GM15510 (cell line): ENCODE measurements around the gene VASH2.
A peak's percentile ranks its signal among the peaks of the same experiment; 100 is the strongest.

ENCODE experiments used
- POLR2A ChIP-seq: IDR thresholded peaks from 3 replicates; pipeline ENCODE4 v1.6.1; 2011; ENCODE audit warnings: borderline replicate concordance; ENCODE audit not compliant: insufficient read length; ENCODE audit errors: extremely low read depth

Gene VASH2

DNA sequence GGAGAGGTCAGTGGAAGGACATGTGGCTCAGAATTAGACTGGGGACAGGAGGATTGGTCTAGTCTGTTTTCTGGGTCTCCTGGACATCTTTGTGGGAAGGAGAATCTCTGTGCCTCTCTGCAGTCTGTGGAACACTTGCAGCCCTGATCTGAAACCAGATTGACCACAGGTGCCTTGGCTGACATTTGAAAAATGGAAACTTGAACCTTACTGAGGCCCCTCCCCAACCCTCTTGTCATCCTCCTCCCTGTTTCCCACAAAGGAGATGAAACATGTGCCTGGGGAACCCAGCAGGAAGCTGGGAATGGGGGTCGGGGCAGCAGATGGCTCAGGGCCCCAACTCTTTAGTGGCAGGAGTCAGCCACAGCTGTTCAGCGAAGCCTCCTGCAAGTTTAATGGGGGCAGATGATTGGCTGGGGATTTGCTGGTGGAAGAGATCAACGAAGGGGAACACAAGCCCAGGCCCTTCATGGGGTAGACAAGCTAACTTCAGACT lies 18.1 kb downstream of the VASH2 start:
- TF ChIP-seq POLR2A, result no peak

DNA sequence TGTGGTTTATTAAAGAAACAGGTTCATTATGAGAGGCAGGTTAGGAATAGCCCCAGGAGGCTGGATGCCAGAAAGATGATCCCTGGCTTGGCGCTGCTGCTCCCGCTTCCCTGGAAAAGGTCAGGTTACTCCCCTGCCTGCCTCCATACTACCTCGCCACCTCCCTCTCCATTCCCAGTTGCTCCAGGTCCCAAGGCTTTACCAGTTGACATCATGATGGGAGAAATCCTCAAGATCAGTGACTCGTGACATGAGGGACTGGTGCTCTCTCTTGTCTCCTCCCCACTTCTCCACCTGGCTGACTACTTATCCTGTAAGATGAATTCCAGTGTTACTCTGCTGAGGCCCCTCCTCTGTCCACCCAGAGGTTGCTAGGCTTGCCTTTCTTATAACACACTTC lies 19.7 kb downstream of the VASH2 start:
- TF ChIP-seq POLR2A, result no peak

DNA sequence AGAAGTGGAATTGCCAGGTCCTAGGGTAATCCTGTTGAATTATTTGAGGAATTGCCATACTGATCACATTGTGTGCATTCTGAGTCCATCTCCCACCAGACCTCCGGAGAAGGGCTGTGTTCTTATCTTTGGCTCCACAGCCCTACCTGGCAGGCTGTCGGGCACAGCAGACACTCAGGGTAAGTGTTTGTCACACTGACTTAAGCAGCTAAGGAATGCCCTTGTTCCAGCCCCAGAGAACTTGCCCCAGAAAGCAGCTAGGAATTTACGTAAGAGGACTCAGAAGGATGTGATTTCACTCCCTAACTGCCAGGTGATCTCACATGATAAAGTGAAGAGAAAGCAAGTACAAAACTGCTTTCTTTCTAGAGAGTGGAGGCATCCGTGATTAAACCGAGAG lies 21.0 kb downstream of the VASH2 start:
- no peak for TF ChIP-seq POLR2A

DNA sequence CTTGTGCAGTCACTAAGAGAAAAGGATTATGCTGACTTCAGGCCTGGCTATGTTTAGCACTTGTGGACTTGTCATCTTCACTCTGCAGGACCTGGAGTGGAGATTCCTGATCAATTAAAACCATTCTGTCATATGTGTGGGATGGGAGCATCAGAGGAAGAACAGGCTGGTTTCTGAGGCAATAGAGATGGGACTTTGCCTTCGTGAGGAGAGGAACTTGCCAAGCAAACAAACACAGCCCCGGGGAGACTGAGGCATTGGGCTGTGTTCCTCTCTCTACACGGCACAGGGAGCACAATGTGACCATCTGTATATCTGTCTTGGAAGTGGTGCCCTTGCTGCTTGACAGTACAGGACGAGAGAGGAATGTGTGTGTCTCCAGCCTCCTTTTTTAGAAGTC lies 23.1 kb downstream of the VASH2 start:
- no peak for TF ChIP-seq POLR2A

DNA sequence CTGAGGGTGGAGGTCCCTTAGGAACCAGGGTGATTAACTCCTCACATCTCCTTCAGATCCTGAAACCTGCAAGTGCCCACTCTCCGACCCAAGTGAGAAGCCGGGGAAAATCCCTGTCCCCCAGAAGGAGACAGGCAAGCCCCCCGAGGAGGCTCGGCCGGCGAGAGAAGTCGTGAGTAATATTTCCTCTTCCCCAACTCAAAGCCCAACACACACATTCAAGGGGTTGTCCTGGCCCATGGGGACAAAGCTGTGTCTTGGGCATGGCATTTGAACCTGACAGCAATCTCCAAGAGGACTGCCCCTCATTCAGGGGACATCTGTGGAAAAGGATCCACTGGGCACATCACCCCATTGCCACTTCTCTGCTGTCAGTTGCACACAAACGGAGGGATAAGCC lies 23.6 kb downstream of the VASH2 start:
- no peak for TF ChIP-seq POLR2A

DNA sequence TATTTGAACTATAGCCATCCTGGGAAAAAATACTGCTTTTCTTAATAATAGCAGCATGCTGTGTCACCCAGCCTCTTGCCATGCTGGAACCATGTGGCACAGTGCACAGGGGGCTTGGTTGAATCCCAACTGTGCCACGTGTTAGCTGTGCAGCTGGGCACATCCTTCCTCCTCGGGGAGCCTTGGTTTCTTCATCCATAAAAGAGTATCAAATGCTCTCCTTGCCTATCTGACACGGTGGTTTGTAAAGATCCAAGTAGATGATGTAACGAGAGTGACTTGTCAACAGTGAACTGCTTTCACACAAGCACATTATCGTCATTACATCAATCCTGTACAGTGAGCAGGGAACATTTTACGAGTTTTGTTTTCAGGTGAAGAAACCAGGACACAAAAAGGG lies 24.4 kb downstream of the VASH2 start:
- no peak for TF ChIP-seq POLR2A

DNA sequence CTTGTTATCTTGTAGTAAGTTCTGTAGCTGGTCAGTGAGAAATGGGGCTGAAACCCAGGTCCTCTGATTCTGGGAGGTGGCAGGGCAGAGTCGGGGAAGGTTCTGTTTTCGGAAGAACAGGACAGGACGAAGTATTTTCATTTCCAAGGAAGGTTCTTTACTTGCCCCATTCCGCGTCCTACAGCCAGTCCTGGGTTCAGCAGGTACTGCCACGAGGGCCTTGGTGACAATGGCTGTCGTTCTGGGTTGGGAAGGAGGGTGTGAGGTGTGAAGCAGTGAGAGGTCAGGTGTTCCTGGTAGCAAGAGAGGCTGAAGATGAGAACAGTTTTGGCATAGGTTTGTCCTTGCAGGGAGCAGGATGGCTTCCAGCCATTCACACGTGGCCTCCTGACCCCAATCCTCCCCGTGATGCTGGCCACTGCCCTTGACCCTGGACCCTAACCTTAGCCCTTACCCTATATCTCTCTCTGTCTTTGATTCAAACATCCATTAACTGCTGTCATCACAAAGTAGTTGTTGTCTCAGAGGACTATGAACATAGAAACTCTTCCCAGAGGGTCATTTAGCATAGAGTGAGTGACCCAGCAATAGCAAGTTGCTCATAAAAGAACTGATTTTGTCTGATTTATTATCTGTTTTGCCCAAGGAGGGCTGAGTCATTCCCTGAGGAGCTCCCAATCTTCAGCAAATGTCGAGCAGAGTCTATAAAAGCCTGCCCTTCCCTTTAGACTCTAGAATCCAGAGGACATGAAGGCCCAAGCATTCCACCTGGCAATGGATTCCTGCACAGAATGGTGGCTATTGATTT lies 25.0 kb downstream of the VASH2 start:
- no peak for TF ChIP-seq POLR2A

DNA sequence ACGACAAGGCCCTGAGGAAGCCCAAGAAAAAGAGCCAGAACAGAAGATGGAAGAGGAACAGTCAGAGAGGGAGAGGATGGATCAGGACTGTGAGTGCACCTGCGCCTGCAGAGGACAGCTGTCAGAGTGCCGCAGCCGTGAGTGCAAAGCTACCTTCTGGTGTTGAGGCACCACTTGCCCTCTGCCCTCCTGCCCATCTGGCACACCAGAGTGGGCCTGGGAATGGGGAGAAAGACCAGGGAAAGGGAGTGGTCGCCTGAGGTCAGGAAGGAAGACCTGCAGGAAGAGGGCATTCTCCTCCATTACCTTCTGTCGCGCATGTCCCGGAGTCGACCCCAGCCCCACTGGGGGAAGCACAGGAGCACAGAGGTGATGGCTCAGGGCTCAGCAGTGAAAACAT lies 26.2 kb downstream of the VASH2 start:
- no peak for TF ChIP-seq POLR2A

DNA sequence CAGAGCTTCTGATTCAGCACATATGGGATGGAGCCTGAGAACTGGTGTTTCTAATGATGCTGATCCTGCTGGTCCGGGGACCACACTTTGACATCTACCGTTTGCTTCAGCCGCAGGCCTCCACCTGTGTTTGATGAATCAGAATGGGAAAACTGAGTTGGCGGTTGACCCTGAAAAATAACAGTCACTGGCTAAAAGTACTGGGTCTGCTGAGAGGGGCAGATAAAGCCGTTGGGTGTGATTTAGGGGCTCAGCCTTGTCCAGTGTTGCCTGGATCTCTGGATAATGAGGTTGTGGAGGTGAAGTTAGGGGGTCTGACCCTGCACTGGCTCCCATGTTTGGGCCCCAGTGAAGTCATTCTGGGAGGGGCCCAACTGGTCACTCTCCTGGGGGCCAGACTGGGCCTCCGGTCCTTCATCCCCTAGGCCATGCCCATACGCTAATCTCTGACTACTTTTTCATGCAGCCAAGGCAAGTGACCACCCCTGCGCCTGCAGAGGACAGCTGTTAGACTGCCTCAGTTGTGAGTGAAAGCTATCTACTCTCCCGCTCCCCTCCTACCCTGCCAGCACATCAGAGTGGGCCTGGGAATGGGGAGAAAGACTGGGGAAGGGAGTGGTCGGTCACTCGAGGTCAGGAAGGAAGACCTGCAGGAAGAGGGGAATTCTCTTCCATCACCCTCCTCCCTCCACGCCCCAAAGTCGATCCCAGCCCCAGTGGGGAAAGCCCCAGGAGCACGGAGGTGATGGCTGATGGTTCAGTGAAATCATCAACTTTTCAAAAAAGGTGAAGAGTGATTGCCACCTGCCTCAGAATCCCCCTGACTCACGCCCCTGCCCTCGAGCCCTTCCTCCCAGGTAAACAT lies 27.7 kb downstream of the VASH2 start:
- no peak for TF ChIP-seq POLR2A

DNA sequence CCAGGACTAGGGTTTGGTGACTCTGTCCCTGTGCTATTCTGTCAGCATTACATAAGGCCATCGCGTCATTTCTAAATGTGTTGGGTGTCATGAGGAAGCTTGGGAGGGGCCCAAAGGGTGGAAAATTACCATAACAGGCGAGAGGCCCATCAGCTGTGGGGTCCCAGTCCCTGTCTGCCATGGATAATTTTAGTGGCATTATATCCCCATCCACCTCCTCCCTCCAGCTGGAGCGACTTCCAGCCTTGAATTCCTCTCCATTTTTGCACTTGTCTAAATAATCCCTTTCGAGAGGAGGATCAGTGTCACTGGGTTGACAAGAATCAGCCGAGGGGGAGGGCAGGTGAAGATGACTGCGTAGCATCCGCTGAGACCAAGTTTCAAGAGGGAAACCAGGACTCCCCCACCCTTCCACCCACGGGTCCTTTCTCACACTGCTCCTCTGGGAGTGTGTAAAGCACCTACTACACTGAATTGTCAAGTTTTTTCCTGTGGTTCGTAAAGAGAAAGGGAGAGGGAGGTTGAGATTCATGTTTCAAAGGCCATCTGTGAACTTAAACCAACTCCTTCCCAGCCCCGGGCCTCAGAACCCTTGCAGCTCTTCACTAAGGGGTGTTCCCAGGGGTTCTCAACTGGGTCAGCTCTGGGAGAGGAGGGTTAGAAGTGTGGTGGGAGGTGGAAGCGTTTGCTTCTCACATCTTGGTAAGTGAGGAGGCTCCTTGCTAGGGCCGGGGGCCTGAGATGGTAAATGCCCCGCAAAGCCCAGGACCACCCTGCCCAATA lies 29.2 kb downstream of the VASH2 start:
- peak; percentile 20 for TF ChIP-seq POLR2A

DNA sequence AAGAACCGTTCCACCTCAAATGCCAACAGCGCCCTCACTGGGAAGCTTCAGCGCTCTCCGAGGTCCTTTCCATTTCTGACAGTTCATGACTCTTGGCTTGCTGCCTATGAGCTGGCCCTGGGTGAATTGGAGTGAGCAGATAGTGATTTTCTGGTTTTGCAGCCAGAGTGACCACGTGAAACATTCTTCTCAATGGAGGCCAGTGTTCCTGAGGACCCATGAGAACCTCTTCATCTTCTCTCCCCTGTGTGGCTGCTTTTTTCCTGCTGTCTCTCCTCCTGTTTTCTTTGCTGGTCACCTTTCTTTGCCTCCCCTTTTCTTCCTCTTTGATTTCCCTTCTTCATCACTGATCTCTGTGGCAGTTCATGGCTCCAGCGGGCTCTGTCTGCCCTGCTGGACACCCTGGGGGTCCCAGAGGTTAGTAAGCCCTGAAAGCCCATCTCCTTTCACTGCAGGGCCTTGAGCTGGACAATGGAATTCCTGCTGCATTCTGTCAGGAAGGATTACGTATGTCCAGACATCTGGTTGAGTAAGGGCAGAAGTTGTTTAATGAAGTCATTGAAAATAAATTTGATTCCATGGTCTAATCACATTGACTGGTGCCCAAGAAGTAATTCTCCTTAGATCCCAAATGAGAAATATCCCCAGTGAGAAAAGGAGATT lies 29.9 kb downstream of the VASH2 start:
- no peak for TF ChIP-seq POLR2A

DNA sequence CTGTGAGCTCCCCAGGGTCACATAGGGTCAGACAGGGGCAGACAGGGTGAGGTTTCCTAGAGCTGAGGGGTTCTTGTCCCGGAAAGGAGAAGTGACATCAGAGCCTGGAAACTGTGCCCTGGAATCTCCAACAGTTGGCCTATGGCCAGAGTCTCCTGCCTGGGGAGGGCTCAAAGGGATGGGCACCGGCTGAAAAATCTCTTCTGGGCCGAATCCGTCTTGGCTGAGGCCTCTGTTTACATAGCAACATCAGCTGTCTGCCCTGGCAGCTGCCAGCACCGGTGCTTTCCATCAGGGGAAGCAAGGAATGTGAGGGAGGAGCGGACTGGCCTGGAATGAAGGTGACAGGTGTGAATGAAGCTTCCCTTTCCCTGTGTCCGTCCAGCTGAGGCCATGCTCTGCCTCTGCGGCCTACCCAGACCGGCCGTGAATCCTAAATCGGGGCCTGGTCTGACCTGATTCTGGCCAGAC lies 30.7 kb downstream of the VASH2 start:
- no peak for TF ChIP-seq POLR2A

DNA sequence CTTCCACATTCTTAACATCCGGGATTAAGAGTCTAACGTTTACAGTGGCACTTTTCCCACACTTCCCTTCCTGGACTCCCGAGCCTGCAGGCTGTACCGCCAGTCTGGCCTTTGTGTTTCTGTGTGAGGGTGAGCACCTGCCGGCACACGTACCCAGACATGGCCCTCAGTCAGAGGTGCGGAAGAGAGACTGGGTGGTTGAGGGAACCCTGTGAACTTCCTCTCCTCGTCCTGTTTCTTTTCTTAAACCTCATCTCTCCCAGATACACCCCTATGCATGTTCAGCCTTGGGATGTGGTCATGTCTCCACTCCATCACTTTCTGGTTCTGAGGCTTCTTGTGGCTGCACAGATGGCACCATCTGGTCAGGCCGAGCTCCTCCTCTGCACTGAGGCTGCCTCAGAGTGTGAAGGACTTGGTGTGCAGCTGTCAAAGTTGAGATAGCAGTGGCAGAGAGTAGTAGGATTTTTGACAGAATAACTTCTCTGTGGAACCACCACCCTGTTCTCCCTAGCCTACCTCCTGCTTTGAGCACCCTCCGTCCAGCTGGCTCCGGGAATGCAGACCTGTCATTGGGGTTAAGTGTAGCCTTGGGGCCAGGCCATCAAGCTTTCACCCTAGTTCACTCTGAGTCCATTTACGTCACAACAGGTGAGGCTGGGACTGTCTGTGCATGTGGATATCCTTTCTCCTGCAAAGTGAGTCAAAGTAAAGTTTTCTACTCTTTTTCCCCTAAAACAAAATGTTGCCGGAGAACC lies 31.4 kb downstream of the VASH2 start:
- TF ChIP-seq POLR2A, result no peak
